Tibial artery (tissue), 4 donors: Measurements from ENCODE around the gene COPS7B.

Source experiments
- DNase-seq, 2 donors: peaks; one replicate each; pipeline ENCODE4 v3.0.0-alpha.2; 2019
- H3K27ac ChIP-seq, 2 donors: fragments of 200-600 bp; sonication (generic) in 1 of 2; 1 replicate in 1 of 2; 2 replicates in 1 of 2; pipeline ENCODE4 v1.5.1; 2018 to 2019; ENCODE audit warnings: mild to moderate bottlenecking in 1 of 2
- H3K27me3 ChIP-seq, 2 donors: fragments of 200-600 bp; sonication (generic) in 1 of 2; one replicate each; pipeline versions ENCODE4 v1.5.1 to v1.6.0; 2016 to 2019
- H3K36me3 ChIP-seq, 3 donors: fragments of 200-600 bp; sonication (generic) in 2 of 3; one replicate each; pipeline ENCODE4 v1.5.1; 2016 to 2019; ENCODE audit warnings: mild to moderate bottlenecking in 2 of 3
- H3K4me1 ChIP-seq, 4 donors: fragments of 200-600 bp; sonication (generic) in 2 of 4; 1 replicate in 3 of 4; 2 replicates in 1 of 4; pipeline ENCODE4 v1.5.1; 2016 to 2019
- H3K4me3 ChIP-seq, 2 donors: fragments of 200-600 bp; sonication (generic) in 1 of 2; 1 replicate in 1 of 2; 2 replicates in 1 of 2; pipeline ENCODE4 v1.5.1; 2018 to 2019; ENCODE audit warnings: mild to moderate bottlenecking in 2 of 2
- H3K9me3 ChIP-seq, 3 donors: fragments of 200-600 bp; sonication (generic) in 1 of 3; one replicate each; pipeline ENCODE4 v1.5.1; 2016 to 2019
- CTCF ChIP-seq, 2 experiments: fragments of 200-600 bp in 1 of 2; fragments of 450-650 bp in 1 of 2; IDR thresholded peaks; one replicate each; pipeline ENCODE4 v1.5.1; 2017 to 2019; ENCODE audit warnings: antibody characterized with exemption in 2 of 2, mild to moderate bottlenecking in 1 of 2, moderate library complexity in 1 of 2
- intact Hi-C: fragments of 100-400 bp; cut with DNase I; formaldehyde crosslinking; loops from one replicate; pipeline ENCODE4 v1.15.0; 2023; ENCODE audit warnings: low total_unique reads

The COPS7B gene

GRCh38 chr2:231810905-231811304, 24.7 kb downstream of the COPS7B start:
- H3K9me3 ChIP-seq, result no peaks in the 10 kb centered on the region
- H3K4me3 ChIP-seq, result no peak overlapping the region
- intact Hi-C loops, result no loop called here
- no peak for DNase-seq
- H3K27me3 ChIP-seq, result no peaks in the 10 kb centered on the region
- H3K36me3 ChIP-seq, result peaks cover 52 to 73% (median 65%) of the 10 kb centered on the region in 3 donors
- H3K27ac ChIP-seq, result no peak overlapping the region
- no peak for TF ChIP-seq CTCF (IDR thresholded peaks at IDR 0.05)
- no peaks in the 10 kb centered on the region for H3K4me1 ChIP-seq

GRCh38 chr2:231816327-231817026, 30.2 kb downstream of the COPS7B start:
- peaks cover 13 to 18% (median 15%) of the 10 kb centered on the region in 3 donors for H3K36me3 ChIP-seq
- H3K27ac ChIP-seq, result no peak overlapping the region
- no peak for TF ChIP-seq CTCF (IDR thresholded peaks at IDR 0.05)
- intact Hi-C loops, result no loop called here
- H3K27me3 ChIP-seq, result peaks cover 0 to 3% of the 10 kb centered on the region in 2 donors
- no peak for DNase-seq
- H3K4me3 ChIP-seq, result no peak overlapping the region
- no peaks in the 10 kb centered on the region for H3K4me1 ChIP-seq
- no peaks in the 10 kb centered on the region for H3K9me3 ChIP-seq

- TF ChIP-seq CTCF (IDR thresholded peaks at IDR 0.05), result no peak
- Histone ChIP-seq H3K4me1 (no peaks in the 10 kb centered on the region), H3K27me3 (peaks cover 0 to 3% of the 10 kb centered on the region in 2 donors), H3K9me3 (no peaks in the 10 kb centered on the region), H3K27ac (no peak overlapping the region), H3K4me3 (no peak overlapping the region), H3K36me3 (peaks cover 0 to 5% (median 0%) of the 10 kb centered on the region in 3 donors)
- intact Hi-C loops, result no loop called here
- DNase-seq, result no peak
These were observed 33.3 kb downstream of the COPS7B start for GRCh38 chr2:231819447-231820042.

- intact Hi-C loops, result no loop called here
- no peak for DNase-seq
- Histone ChIP-seq H3K4me3 (no peak overlapping the region), H3K9me3 (no peaks in the 10 kb centered on the region), H3K27me3 (peaks cover 0 to 3% of the 10 kb centered on the region in 2 donors), H3K27ac (no peak overlapping the region), H3K4me1 (no peaks in the 10 kb centered on the region), H3K36me3 (peaks cover 0 to 5% (median 0%) of the 10 kb centered on the region in 3 donors)
- no peak for TF ChIP-seq CTCF (IDR thresholded peaks at IDR 0.05)
These were observed 34.6 kb downstream of the COPS7B start for GRCh38 chr2:231820786-231821303.

GRCh38 chr2:231821908-231822307, 35.7 kb downstream of the COPS7B start:
- H3K9me3 ChIP-seq, result no peaks in the 10 kb centered on the region
- H3K4me1 ChIP-seq, result no peaks in the 10 kb centered on the region
- H3K27ac ChIP-seq, result no peak overlapping the region
- TF ChIP-seq CTCF (IDR thresholded peaks at IDR 0.05), result no peak
- intact Hi-C loops, result no loop called here
- no peak overlapping the region for H3K4me3 ChIP-seq
- peaks cover 0 to 3% of the 10 kb centered on the region in 2 donors for H3K27me3 ChIP-seq
- no peak for DNase-seq
- H3K36me3 ChIP-seq, result peaks cover 0 to 5% (median 0%) of the 10 kb centered on the region in 3 donors
